ENCODE measurements around the gene GLRB.

Gene GLRB

GRCh38 chr4:157195374-157195773, 119.4 kb downstream of the GLRB start:
- no peak for DNase-seq (ENCODE audit: low read depth)
- TF ChIP-seq, protein P1, sequence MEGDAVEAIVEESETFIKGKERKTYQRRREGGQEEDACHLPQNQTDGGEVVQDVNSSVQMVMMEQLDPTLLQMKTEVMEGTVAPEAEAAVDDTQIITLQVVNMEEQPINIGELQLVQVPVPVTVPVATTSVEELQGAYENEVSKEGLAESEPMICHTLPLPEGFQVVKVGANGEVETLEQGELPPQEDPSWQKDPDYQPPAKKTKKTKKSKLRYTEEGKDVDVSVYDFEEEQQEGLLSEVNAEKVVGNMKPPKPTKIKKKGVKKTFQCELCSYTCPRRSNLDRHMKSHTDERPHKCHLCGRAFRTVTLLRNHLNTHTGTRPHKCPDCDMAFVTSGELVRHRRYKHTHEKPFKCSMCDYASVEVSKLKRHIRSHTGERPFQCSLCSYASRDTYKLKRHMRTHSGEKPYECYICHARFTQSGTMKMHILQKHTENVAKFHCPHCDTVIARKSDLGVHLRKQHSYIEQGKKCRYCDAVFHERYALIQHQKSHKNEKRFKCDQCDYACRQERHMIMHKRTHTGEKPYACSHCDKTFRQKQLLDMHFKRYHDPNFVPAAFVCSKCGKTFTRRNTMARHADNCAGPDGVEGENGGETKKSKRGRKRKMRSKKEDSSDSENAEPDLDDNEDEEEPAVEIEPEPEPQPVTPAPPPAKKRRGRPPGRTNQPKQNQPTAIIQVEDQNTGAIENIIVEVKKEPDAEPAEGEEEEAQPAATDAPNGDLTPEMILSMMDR (conservative IDR thresholded peaks at IDR 0.05; ENCODE audit: control insufficient read depth, insufficient read depth, low read depth, low read length), result no peak
- H3K4me3 ChIP-seq (ENCODE audit: control insufficient read depth, low read depth, low read length), result no peak overlapping the region

DNA sequence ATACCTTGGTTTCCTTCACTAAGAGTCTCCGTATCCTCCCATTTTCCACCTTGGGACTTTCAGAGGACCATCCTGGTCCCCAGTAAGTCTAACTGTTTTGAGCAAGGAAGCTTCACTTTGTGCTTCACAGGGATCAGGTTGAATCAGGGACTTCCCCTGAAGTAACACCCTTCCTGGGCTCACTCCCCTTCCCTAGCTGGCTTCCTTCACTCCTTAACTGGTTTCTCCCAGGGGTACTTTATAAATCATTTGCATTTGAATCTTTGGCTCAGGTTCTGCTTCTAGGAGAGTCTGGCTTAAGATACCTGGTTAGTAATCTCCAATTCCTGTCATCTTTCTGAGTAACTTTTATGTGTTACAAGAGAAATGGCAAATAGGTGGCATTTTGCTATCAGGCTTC, 120.1 kb downstream of the GLRB start:
- no peak for DNase-seq (ENCODE audit: low read depth)
- no peak overlapping the region for H3K4me3 ChIP-seq (ENCODE audit: control insufficient read depth, low read depth, low read length)
- TF ChIP-seq, protein P1 (conservative IDR thresholded peaks at IDR 0.05; ENCODE audit: control insufficient read depth, insufficient read depth, low read depth, low read length), result no peak

GRCh38 chr4:157204634-157205244, 128.8 kb downstream of the GLRB start:
- peak; percentile 19 for DNase-seq (ENCODE audit: low read depth)
- TF ChIP-seq, protein P1 (conservative IDR thresholded peaks at IDR 0.05; ENCODE audit: control insufficient read depth, insufficient read depth, low read depth, low read length), result peak; percentile 49
- H3K4me3 ChIP-seq (ENCODE audit: control insufficient read depth, low read depth, low read length), result no peak overlapping the region

- TF ChIP-seq, protein P1 (conservative IDR thresholded peaks at IDR 0.05; ENCODE audit: control insufficient read depth, insufficient read depth, low read depth, low read length), result peak; percentile 57
- H3K4me3 ChIP-seq (ENCODE audit: control insufficient read depth, low read depth, low read length), result no peak overlapping the region
- peak; percentile 44 for DNase-seq (ENCODE audit: low read depth)
Measured at GRCh38 chr4:157217708-157218107, 141.8 kb downstream of the GLRB start.

DNA sequence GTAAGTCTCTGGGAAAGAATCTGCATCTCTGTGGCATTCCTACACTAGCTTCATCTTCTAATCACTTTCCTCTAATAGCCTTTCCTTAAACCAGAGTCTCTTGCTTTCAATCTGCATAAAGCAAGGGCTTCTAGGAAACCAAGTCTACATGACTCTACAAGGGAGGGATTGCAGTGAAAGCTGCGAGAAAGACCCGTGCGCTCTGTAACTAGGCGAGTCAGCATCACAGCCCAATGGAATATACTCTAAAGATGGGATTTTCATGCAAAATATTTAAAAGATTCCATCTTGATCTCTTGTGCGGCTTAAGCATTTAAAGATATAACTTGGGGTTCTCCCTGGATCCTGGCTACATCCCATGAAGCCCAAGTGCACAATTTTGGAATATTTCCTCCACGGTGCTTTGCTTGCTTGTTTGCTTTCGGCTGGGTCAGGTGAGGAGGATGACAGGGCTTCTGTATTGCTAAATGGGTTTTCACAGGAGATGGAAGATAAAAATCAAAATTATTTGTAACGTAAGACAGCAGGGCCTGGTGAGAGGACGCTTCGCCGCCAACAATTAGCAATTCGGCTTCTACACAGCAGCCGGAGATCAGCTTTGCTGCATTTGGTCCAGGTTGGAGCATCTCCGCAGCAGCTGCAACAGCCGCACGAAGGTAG, 143.9 kb downstream of the GLRB start:
- H3K4me3 ChIP-seq (ENCODE audit: control insufficient read depth, low read depth, low read length), result no peak overlapping the region
- TF ChIP-seq, protein P1 (conservative IDR thresholded peaks at IDR 0.05; ENCODE audit: control insufficient read depth, insufficient read depth, low read depth, low read length), result no peak
- no peak for DNase-seq (ENCODE audit: low read depth)

GRCh38 chr4:157220371-157220881, 144.5 kb downstream of the GLRB start, which contains the start of gene GRIA2:
Gene GRIA2 (plus strand): TSS chr4:157220728. CDS start chr4:157221043, 315 bp downstream.
- TF ChIP-seq, protein P1 (conservative IDR thresholded peaks at IDR 0.05; ENCODE audit: control insufficient read depth, insufficient read depth, low read depth, low read length), result no peak
- DNase-seq (ENCODE audit: low read depth), result peak; percentile 47
- H3K4me3 ChIP-seq (ENCODE audit: control insufficient read depth, low read depth, low read length), result no peak within 1 kb of the TSS

All from fibroblast of mammary gland (primary cell).